HCT116 (cell line): ENCODE measurements around the gene LYG2. TPM values are rescaled to one million over a fixed set of nuclear protein-coding genes. Genes with fewer than 3 reads are reported as not detected.

Experiments
- ATAC-seq: fragments of 200-7000 bp; cut with Tn5 transposase; 2 replicates; pipeline ENCODE4 v1.9.1; 2020; ENCODE audit warnings: mild to moderate bottlenecking, moderate library complexity
- BruUV-seq: library from RNA; stranded (reverse); fragments of 400-500 nt; replicated peaks from 2 replicates; lab custom pipeline; 2021; lab: Mats Ljungman, UMichigan
- CTCF ChIA-PET: fragments of 300-600 bp; sonication (Branson Sonifier 250); formaldehyde crosslinking; loops from one replicate; lab custom pipeline; 2021; ENCODE audit warnings: antibody characterized with exemption; lab: Charles Lee
- POLR2A ChIA-PET: fragments of 300-600, 350-600 bp; sonication (Branson Sonifier 250); formaldehyde crosslinking; loops from one replicate; lab custom pipeline; 2021; ENCODE audit warnings: antibody characterized with exemption; lab: Charles Lee
- RAD21 ChIA-PET, 2 experiments: fragments of 300-600 bp; sonication (Branson Sonifier 250); formaldehyde crosslinking; loops; one replicate each; lab custom pipeline; 2023; ENCODE audit warnings: low total read pairs in 2 of 2; ENCODE audit not compliant: uncharacterized antibody in 2 of 2, unreplicated experiment in 2 of 2, low non-redundant PET in 1 of 2; lab: Charles Lee
- DNase-seq: peaks from one replicate; pipeline ENCODE4 v3.0.0-alpha.2; 2010; ENCODE audit warnings: low read depth, low spot score
- H2AFZ ChIP-seq: fragments of 200-600 bp; shearing (Covaris generic), sonication (generic); 2 replicates; pipeline ENCODE4 v1.6.1; 2017; ENCODE audit warnings: low read depth, mixed run types, mixed read lengths, antibody characterized with exemption, low read length; ENCODE audit not compliant: poor library complexity, severe bottlenecking
- H3K27ac ChIP-seq: 2 replicates; pipeline ENCODE4 v1.5.1; 2012; ENCODE audit warnings: low read depth, low read length
- H3K27me3 ChIP-seq: fragments of 200-600 bp; sonication (generic); 2 replicates; pipeline ENCODE4 v1.6.1; 2016; ENCODE audit warnings: mixed run types, low read length, mixed read lengths; ENCODE audit not compliant: insufficient read depth
- H3K36me3 ChIP-seq, 2 experiments: fragments of 200-500 bp in 1 of 2; fragments of 200-600 bp in 1 of 2; sonication (Bioruptor generic) in 1 of 2; sonication (generic) in 1 of 2; 2 replicates each; pipeline versions ENCODE4 v1.5.1 to v1.6.1; 2014 to 2016; ENCODE audit warnings: low read length in 2 of 2, inconsistent platforms in 1 of 2, mixed read lengths in 1 of 2, mixed run types in 1 of 2; ENCODE audit not compliant: insufficient read depth in 2 of 2, control insufficient read depth in 1 of 2
- H3K4me1 ChIP-seq, 2 experiments: fragments of 200-600 bp in 1 of 2; sonication (generic) in 1 of 2; 2 replicates each; pipeline versions ENCODE4 v1.5.1 to v1.6.1; 2012 to 2017; ENCODE audit warnings: low read length in 2 of 2, inconsistent platforms in 1 of 2, mild to moderate bottlenecking in 1 of 2, mixed read lengths in 1 of 2, mixed run types in 1 of 2, moderate library complexity in 1 of 2; ENCODE audit not compliant: insufficient read depth in 2 of 2, control insufficient read depth in 1 of 2
- H3K4me2 ChIP-seq: fragments of 200-600 bp; sonication (generic); 2 replicates; pipeline ENCODE4 v1.6.1; 2017; ENCODE audit warnings: mixed run types, low read length, mixed read lengths
- H3K4me3 ChIP-seq, 2 experiments: fragments of 200-600 bp in 1 of 2; sonication (generic) in 1 of 2; replicated peaks in 1 of 2; 2 replicates each; pipeline ENCODE4 v1.5.1; 2011 to 2016; ENCODE audit warnings: low read length in 2 of 2, control low read depth in 1 of 2, low read depth in 1 of 2, mild to moderate bottlenecking in 1 of 2, mixed read lengths in 1 of 2, mixed run types in 1 of 2
- H3K79me2 ChIP-seq: fragments of 200-600 bp; sonication (generic); 2 replicates; pipeline ENCODE4 v1.6.1; 2017; ENCODE audit warnings: mild to moderate bottlenecking, mixed run types, low read length, moderate library complexity, mixed read lengths; ENCODE audit not compliant: insufficient read depth
- H3K9ac ChIP-seq: fragments of 200-600 bp; sonication (generic); 2 replicates; pipeline ENCODE4 v1.6.1; 2016; ENCODE audit warnings: low read length, mixed read lengths
- H3K9me2 ChIP-seq: fragments of 200-600 bp; sonication (generic), shearing (Covaris generic); 2 replicates; pipeline ENCODE4 v1.6.1; 2017; ENCODE audit warnings: mixed run types, mild to moderate bottlenecking, moderate library complexity; ENCODE audit not compliant: insufficient read depth
- H3K9me3 ChIP-seq, 2 experiments: fragments of 200-500 bp in 1 of 2; fragments of 200-600 bp in 1 of 2; sonication (Bioruptor generic) in 1 of 2; sonication (generic) in 1 of 2; 2 replicates each; pipeline ENCODE4 v1.6.1; 2014 to 2017; ENCODE audit warnings: low read length in 2 of 2, mixed read lengths in 2 of 2, inconsistent platforms in 1 of 2, low read depth in 1 of 2, mild to moderate bottlenecking in 1 of 2, mixed run types in 1 of 2, moderate library complexity in 1 of 2; ENCODE audit not compliant: control insufficient read depth in 1 of 2, insufficient read depth in 1 of 2
- H4K20me1 ChIP-seq: fragments of 200-600 bp; sonication (generic), shearing (Covaris generic); 2 replicates; pipeline ENCODE4 v1.6.1; 2017; ENCODE audit warnings: mixed run types, mild to moderate bottlenecking, moderate library complexity; ENCODE audit not compliant: insufficient read depth
- ATF3 ChIP-seq: IDR thresholded peaks from 2 replicates; pipeline ENCODE4 v1.6.1; 2012
- CEBPB ChIP-seq: IDR thresholded peaks from 2 replicates; pipeline ENCODE4 v1.6.1; 2012; ENCODE audit warnings: low read depth
- CTCF ChIP-seq, 3 experiments: fragments of 200-600 bp in 1 of 3; sonication (generic) in 1 of 3; IDR thresholded peaks in 2 of 3; conservative IDR thresholded peaks in 1 of 3; 2 replicates each; pipeline ENCODE4 v1.5.1; 2012 to 2017; ENCODE audit warnings: low read depth in 2 of 3, low read length in 2 of 3, antibody characterized with exemption in 1 of 3, borderline replicate concordance in 1 of 3, control low read depth in 1 of 3, mild to moderate bottlenecking in 1 of 3, mixed read lengths in 1 of 3, mixed run types in 1 of 3, moderate library complexity in 1 of 3; ENCODE audit not compliant: insufficient read depth in 1 of 3
- EGR1 ChIP-seq: IDR thresholded peaks from 2 replicates; pipeline ENCODE4 v1.6.1; 2012; ENCODE audit warnings: low read depth
- EZH2 ChIP-seq: fragments of 200-600 bp; sonication (generic); IDR thresholded peaks from 2 replicates; pipeline ENCODE4 v1.6.1; 2017; ENCODE audit warnings: antibody characterized with exemption, mixed run types
- EZH2phosphoT487 ChIP-seq: fragments of 200-600 bp; IDR thresholded peaks from 2 replicates; pipeline ENCODE4 v1.6.1; 2018; ENCODE audit warnings: antibody characterized with exemption, borderline replicate concordance
- ZBTB33 ChIP-seq: IDR thresholded peaks from 2 replicates; pipeline ENCODE4 v1.6.1; 2011; ENCODE audit warnings: mild to moderate bottlenecking, low read length, moderate library complexity; ENCODE audit not compliant: insufficient replicate concordance; ENCODE audit errors: extremely low read depth
- intact Hi-C: fragments of 100-400 bp; cut with micrococcal nuclease; formaldehyde crosslinking; loops from 2 replicates; pipeline ENCODE4 v1.10.0; 2022
- total RNA-seq: library from RNA; stranded (reverse); gene quantifications from one replicate; pipeline ENCODE4 v1.2.1, GENCODE V29; 2021; ENCODE audit not compliant: unreplicated experiment

The LYG2 gene
- total RNA-seq, 1 experiment from 2014 or later = 0.27 TPM

- ChIA-PET POLR2A (no interaction called here), CTCF (no interaction called here), RAD21 (no interaction called here)
- Histone ChIP-seq H3K27me3 (no peaks in the 10 kb centered on the region), H3K36me3 (peaks cover 6 to 8% of the 10 kb centered on the region in 2 experiments; a peak in 3 of 4 replicates), H4K20me1 (no peaks in the 10 kb centered on the region), H3K9me2 (no peaks in the 10 kb centered on the region), H3K27ac (no peak overlapping the region), H3K79me2 (no peaks in the 10 kb centered on the region), H3K4me3 (no peak overlapping the region), H3K4me1 (no peaks in the 10 kb centered on the region), H2AFZ (no peak overlapping the region), H3K9ac (no peak overlapping the region), H3K9me3 (no peaks in the 10 kb centered on the region), H3K4me2 (no peak overlapping the region)
- ATAC-seq (no peak), DNase-seq (no peak)
- BruUV-seq = no TSS peak
- intact Hi-C loops = no loop called here
- TF ChIP-seq EGR1 = no peak
- TF ChIP-seq EZH2phosphoT487 = no peak
- TF ChIP-seq ZBTB33 = no peak
- TF ChIP-seq EZH2 = no peak
- TF ChIP-seq CTCF (IDR thresholded peaks at IDR 0.05 in 2 of 3, conservative IDR thresholded peaks at IDR 0.05 in 1 of 3; ENCODE audit: borderline replicate concordance in 1 of 3, insufficient read depth in 1 of 3, low read depth in 2 of 3, low read length in 2 of 3) = no peak
- TF ChIP-seq ATF3 = no peak
- TF ChIP-seq CEBPB = no peak
Measured at GRCh38 chr2:99279969-99280695, 24.7 kb upstream of the LYG2 start.
